Coronary artery (tissue), 2 donors: ENCODE data around the gene KRT6C.

Experiments
- DNase-seq: peaks from one replicate; pipeline ENCODE4 v3.0.0-alpha.2; 2017; ENCODE audit warnings: low spot score
- H3K27ac ChIP-seq, 2 donors: fragments of 200-600 bp; sonication (generic); one replicate each; pipeline ENCODE4 v1.5.1; 2016 to 2019
- H3K4me3 ChIP-seq: fragments of 200-600 bp; sonication (generic); 2 replicates; pipeline ENCODE4 v1.5.1; 2016; ENCODE audit warnings: mild to moderate bottlenecking, moderate library complexity
- TF ChIP-seq, protein P1 (sequence below): fragments of 200-600 bp; sonication (generic); IDR thresholded peaks from one replicate; pipeline ENCODE4 v1.5.1; 2019; ENCODE audit warnings: antibody characterized with exemption

The KRT6C gene

GRCh38 chr12:52443966-52444365, 29.6 kb downstream of the KRT6C start:
- Histone ChIP-seq H3K27ac (no peak overlapping the region), H3K4me3 (no peak overlapping the region)
- TF ChIP-seq, protein P1, sequence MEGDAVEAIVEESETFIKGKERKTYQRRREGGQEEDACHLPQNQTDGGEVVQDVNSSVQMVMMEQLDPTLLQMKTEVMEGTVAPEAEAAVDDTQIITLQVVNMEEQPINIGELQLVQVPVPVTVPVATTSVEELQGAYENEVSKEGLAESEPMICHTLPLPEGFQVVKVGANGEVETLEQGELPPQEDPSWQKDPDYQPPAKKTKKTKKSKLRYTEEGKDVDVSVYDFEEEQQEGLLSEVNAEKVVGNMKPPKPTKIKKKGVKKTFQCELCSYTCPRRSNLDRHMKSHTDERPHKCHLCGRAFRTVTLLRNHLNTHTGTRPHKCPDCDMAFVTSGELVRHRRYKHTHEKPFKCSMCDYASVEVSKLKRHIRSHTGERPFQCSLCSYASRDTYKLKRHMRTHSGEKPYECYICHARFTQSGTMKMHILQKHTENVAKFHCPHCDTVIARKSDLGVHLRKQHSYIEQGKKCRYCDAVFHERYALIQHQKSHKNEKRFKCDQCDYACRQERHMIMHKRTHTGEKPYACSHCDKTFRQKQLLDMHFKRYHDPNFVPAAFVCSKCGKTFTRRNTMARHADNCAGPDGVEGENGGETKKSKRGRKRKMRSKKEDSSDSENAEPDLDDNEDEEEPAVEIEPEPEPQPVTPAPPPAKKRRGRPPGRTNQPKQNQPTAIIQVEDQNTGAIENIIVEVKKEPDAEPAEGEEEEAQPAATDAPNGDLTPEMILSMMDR, result no peak
- DNase-seq, result no peak

- TF ChIP-seq, protein P1, result no peak
- Histone ChIP-seq H3K4me3 (no peak overlapping the region), H3K27ac (no peak overlapping the region)
- DNase-seq, result no peak
Observed at GRCh38 chr12:52442600-52443061, 31.0 kb downstream of the KRT6C start.

DNA sequence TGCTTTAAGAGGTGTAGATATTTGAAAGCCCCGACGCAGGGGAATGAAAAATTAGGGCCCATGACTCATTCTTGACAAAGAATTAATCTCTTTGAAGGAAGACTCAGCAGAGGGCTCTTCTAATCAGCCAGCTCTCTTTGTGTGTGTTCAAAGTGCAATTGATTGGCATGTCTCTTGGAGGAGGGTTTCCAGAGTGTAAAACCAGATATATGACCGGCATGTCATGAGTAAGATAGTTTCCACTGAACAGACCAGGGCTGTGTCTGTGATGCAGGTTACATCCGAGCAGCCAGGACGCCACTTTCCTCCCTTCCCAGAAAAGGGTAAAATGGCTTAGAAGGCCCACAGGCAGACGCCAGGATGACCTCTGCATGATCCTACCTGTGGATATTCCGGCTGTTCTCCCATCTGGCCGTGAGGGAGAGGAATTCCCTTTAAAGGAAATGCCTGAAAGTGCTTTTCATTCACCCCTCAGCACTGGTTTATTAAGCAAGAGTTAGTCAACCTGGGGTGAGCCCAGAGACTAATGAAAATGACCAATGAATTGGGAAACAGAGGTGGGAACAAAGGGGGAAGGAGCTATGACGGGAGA, 32.2 kb downstream of the KRT6C start:
- TF ChIP-seq, protein P1, result no peak
- DNase-seq, result no peak
- H3K27ac ChIP-seq, result no peak overlapping the region

DNA sequence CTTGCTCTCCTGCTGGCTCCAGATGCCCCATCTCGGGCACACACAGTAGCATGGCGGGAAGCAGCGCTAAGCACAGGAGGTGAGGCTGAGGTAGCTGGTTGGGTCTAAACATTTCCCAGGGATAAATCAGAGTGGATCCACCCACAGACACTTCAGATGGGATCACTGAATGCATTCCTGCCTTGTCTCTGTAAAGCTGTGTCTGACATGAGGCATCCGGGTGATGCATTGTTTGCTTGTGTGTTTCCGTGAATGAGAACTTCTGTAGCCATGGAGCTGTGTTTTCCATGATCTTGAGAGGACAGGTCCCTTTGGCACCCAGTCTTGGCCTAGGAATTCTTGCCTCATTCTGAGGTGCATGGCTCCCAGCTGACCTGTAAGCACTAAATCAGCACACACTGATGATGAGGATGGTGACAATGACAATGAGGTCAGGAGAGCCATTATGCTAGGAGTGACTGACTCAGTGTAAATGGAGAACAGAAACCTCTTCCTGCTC, 32.7 kb downstream of the KRT6C start:
- TF ChIP-seq, protein P1, result no peak
- H3K27ac ChIP-seq, result no peak overlapping the region
- no peak for DNase-seq
- H3K4me3 ChIP-seq, result no peak overlapping the region

More for the DNA sequence above, 32.2 kb downstream of the KRT6C start:
- no peak overlapping the region for H3K4me3 ChIP-seq

GRCh38 chr12:52439845-52440244, 33.8 kb downstream of the KRT6C start:
- no peak for DNase-seq
- H3K4me3 ChIP-seq, result no peak overlapping the region
- no peak overlapping the region for H3K27ac ChIP-seq
- TF ChIP-seq, protein P1, result no peak

DNA sequence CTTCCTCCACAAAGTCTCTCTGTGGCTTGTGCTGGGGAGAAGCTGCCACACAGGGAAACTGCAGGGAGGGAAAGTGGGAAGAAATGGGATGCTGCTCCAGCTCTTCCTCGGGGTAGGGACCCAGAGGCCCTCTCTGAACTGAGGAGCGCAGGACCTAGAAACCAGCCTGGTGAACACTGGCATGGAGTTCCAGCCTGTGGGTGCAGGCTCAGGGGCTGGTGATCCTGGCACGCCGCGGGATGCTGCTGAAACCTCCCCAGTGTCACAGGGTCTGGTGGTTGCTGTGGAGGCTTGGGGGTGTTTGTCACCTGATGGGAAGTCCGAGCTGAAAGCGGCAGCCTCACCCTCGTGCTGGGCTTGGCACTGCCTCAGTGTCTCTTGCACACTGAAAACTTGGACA, 34.2 kb downstream of the KRT6C start:
- TF ChIP-seq, protein P1, result no peak
- DNase-seq, result no peak
- no peak overlapping the region for H3K4me3 ChIP-seq
- no peak overlapping the region for H3K27ac ChIP-seq
